UCSD-AML1 (cell line): ENCODE results near the gene SPCS2.
"Not testable (repeated sequence)": the region's sequence is repeated elsewhere in the genome, so short reads cannot be mapped to it uniquely, and the experiment has no call there.

ENCODE experiments used
- DNase-seq: peaks from one replicate; lab custom pipeline; 2025; ENCODE audit not compliant: unreplicated experiment; lab: John Stamatoyannopoulos, UW

SPCS2 gene

GRCh38 chr11:75000975-75001354 lies 51.9 kb downstream of the SPCS2 start:
- no peak for DNase-seq

DNA sequence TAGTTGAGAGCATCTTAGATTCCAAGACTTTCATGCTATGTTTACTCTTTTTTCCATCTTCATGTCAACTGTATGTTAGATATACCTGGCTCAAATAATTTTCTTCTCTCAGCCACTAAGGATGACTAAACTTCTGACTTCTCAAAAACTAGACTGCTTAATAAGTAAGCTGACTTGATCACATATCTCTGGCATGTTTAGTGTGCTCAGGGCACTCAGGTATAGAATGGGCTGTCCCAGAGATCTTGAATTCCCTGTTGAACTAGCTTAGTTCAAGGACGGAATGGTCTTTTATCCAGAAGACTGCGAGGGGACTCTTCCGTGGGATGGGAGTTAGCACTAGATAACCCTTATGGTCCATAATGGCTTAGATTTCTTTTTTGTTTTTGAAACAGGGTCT lies 52.6 kb downstream of the SPCS2 start:
- no peak for DNase-seq

- DNase-seq: no peak
These were observed 53.5 kb downstream of the SPCS2 start for GRCh38 chr11:75002516-75002915.

DNA sequence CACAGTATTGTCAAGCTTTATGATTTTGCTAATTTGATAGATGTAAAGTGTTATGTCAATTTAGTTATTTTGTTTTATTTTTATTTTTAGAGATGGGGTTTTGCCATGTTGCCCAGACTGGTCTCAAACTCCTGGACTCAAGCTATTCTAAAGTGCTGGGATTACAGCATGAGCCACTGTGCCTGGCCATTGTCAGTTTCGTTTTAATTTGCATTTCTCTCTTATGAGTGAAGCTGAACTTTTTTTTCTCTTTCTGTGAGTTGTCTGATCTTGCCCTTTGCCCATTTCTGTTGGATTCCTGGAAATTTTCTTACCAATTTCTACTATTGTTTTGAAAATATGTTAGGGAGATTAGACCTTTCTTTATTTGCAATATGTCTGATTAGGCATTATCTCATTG lies 55.1 kb downstream of the SPCS2 start:
- DNase-seq: no peak

GRCh38 chr11:75011357-75011756 lies 62.3 kb downstream of the SPCS2 start:
- no peak for DNase-seq

- no peak for DNase-seq
These were observed 62.8 kb downstream of the SPCS2 start for GRCh38 chr11:75011872-75012271.

GRCh38 chr11:75013051-75013450 lies 64.0 kb downstream of the SPCS2 start:
- DNase-seq: no peak

- DNase-seq: no peak
These were observed 65.1 kb downstream of the SPCS2 start for GRCh38 chr11:75014129-75014528.

DNA sequence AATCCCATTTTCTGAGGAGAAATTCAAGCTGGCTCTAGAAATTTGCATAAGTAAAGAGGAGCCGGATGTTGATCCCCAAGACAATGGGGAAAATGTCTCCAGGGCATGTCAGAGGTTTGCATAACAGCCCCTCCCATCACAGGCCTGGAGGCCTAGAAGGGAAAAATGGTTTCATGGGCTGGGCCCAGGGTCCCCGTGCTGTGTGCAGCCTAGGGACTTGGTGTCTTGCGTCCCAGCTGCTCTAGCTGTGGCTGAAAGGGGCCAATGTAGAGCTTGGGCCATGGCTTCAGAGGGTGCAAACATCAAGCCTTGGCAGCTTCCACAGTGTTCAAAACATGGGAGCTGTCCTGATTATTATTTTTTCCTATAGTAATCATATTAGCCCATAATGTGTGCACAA lies 70.1 kb downstream of the SPCS2 start:
- DNase-seq: not testable (repeated sequence)

GRCh38 chr11:75020328-75020727 lies 71.3 kb downstream of the SPCS2 start:
- DNase-seq: not testable (repeated sequence)

DNA sequence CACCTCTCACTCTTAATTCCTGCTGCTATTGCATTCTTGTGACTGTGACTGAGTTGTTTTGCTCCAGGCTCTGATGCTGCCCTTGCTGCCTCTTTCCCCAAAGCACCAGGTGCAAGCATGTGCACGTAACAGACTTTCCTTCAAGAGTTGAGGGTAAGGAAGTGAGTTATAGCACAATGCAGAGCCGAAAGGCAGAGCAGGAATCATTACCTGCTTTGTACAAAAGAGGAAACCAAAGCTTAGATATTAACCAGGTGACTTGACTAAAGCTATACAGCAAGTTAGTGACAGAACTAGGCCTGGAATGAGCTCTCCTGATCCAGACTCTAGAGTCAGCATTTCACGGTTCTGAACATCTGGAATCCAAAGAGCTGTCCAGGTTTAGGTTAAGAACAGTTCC lies 73.2 kb downstream of the SPCS2 start:
- DNase-seq: no peak

- peak; percentile 73 for DNase-seq
These were observed 73.8 kb downstream of the SPCS2 start for GRCh38 chr11:75022759-75023396.

DNA sequence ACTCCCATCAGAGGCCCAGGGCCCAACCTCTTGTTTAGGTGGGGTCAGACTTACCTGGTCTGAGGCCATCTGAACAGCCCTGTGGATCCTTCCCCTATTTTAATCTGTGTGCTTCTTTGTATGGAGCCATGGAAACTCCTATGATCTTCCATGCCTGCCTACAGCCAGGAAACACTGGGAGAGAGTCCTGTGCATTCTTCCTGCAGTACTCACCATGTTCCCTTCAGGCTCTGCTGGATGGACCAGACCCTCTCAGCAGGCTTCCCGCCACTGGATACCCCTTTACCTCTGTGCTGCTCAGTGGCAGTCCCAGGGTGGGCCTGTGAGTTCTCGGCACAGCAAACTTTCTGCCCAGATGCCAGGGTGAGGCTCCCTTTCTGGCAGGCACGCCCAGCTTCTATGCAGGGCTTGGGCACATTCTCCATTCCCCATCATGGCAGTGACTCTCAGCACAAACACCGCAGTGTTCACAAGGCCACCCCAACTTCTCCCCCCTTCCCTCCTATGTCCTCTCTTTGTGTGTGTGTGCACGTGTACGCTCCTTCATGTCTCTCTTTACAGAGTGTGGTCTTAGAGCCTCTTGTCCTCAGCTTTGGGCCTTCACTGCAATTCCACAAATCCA lies 74.5 kb downstream of the SPCS2 start:
- DNase-seq: no peak

GRCh38 chr11:75024068-75024449 lies 75.0 kb downstream of the SPCS2 start:
- DNase-seq: no peak

DNA sequence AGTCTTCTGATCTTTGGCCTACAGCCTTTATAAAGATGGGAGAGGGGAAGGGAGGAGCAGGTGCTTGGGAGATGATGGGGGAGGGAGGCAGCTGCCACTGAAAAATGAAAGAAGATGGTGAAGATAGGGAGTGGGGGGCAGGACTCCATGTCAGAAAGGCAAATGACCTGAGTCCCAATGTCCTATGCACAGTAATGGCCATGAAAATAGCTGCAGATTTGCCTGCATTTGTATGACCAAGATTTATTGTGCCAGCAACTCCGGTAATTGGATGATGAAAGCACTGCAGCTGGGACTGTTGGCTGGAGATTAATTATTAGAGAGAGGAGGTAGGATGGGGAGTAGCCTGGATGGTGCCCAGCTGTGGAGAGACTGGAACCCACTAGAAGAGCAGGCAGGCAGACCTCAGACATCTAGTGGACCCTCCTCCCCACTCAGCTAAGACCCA lies 75.7 kb downstream of the SPCS2 start:
- no peak for DNase-seq

- DNase-seq: no peak
These were observed 76.5 kb downstream of the SPCS2 start for GRCh38 chr11:75025561-75025960.

DNA sequence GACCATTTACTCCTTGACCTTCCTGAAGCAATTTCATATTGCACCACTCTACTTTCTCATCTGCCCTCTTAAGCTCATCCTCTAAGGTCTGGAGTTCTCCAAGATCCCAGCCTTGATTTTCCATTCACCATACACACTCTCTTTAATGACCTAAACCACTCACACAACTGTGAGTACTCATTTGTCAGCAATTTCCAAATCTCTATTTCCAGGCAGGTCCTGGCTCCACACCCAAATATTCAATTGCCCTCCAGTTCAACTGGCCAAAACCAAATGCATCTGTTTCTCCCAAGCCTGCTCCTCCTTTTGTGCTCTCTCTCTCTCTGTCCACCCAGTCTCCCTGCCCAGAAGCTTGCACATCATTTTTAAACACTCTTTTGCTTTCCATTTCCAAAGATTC lies 79.3 kb downstream of the SPCS2 start:
- no peak for DNase-seq
